Body of pancreas (tissue), 4 donors: ENCODE measurements around the gene FLRT1. TPM values are rescaled to one million over a fixed set of nuclear protein-coding genes. Genes with fewer than 3 reads are reported as not detected.

ENCODE experiments used
- ATAC-seq: fragments of 150-250 bp; one replicate; pipeline ENCODE4 v1.9.1; 2016
- DNase-seq, 4 donors: peaks; one replicate each; pipeline ENCODE4 v3.0.0-alpha.2; 2019
- H3K27ac ChIP-seq, 4 donors: fragments of 200-600 bp; sonication (generic); 1 replicate in 3 of 4; 2 replicates in 1 of 4; pipeline versions ENCODE4 v1.5.1 to v1.6.1; 2016 to 2019; ENCODE audit warnings: mild to moderate bottlenecking in 1 of 4, mixed read lengths in 1 of 4, moderate library complexity in 1 of 4
- H3K27me3 ChIP-seq, 2 donors: fragments of 200-600 bp; sonication (generic); one replicate each; pipeline ENCODE4 v1.6.0; 2016; ENCODE audit warnings: mild to moderate bottlenecking in 1 of 2
- H3K36me3 ChIP-seq, 2 donors: fragments of 200-600 bp; sonication (generic); replicated peaks in 1 of 2; 2 replicates each; pipeline ENCODE4 v1.5.1; 2016; ENCODE audit warnings: low read depth in 2 of 2; ENCODE audit not compliant: insufficient read depth in 1 of 2
- H3K4me1 ChIP-seq: fragments of 200-600 bp; sonication (generic); one replicate; pipeline ENCODE4 v1.6.0; 2016
- H3K4me3 ChIP-seq, 2 donors: fragments of 200-600 bp; sonication (generic); 1 replicate in 1 of 2; 2 replicates in 1 of 2; pipeline ENCODE4 v1.5.1; 2016 to 2019
- H3K9me3 ChIP-seq, 3 donors: fragments of 200-600 bp; sonication (generic); 1 replicate in 2 of 3; 2 replicates in 1 of 3; pipeline ENCODE4 v1.5.1; 2016
- CTCF ChIP-seq, 7 experiments: fragments of 450-650 bp in 4 of 7; fragments of 200-600 bp in 3 of 7; sonication (generic) in 3 of 7; IDR thresholded peaks; one replicate each; pipeline ENCODE4 v1.5.1; 2016 to 2019; ENCODE audit warnings: antibody characterized with exemption in 7 of 7
- POLR2A ChIP-seq, 3 donors: fragments of 450-650 bp; IDR thresholded peaks; one replicate each; pipeline ENCODE4 v1.6.1; 2016; ENCODE audit warnings: antibody characterized with exemption in 3 of 3, mild to moderate bottlenecking in 2 of 3
- WGBS, 2 donors: methylation state at CpG; one replicate each; pipeline ENCODE4 v1.1.5; 2017; 5-methylcytosine and 5-hydroxymethylcytosine counted together
- intact Hi-C: fragments of 100-400 bp; cut with DNase I; formaldehyde crosslinking; loops from one replicate; pipeline ENCODE4 v1.15.1; 2023
- total RNA-seq, 2 donors: library from RNA; depleted of rRNA; stranded (reverse); fragments of >200 nt; gene quantifications; one replicate each; pipeline ENCODE4 v1.1.0, GENCODE V29; 2016

Gene FLRT1
- total RNA-seq, 2 donors from 2014 or later: 0.26 TPM; not detected in 1

GRCh38 chr11:64013141-64013896, 22.4 kb upstream of the FLRT1 start:
- Histone ChIP-seq H3K36me3 (no peaks in the 10 kb centered on the region), H3K27me3 (no peaks in the 10 kb centered on the region), H3K27ac (no peak overlapping the region), H3K4me3 (no peak overlapping the region), H3K9me3 (no peaks in the 10 kb centered on the region), H3K4me1 (peaks cover 18% of the 10 kb centered on the region)
- DNase-seq: no peak
- TF ChIP-seq CTCF (IDR thresholded peaks at IDR 0.05) (no peak), POLR2A (IDR thresholded peaks at IDR 0.05) (no peak)
- WGBS, 2 donors: 93% methylated on average over 16 of the region's 16 CpGs
- intact Hi-C loops: no loop called here
- no peak for ATAC-seq

GRCh38 chr11:64014356-64014755, 21.4 kb upstream of the FLRT1 start:
- H3K4me3 ChIP-seq: no peak overlapping the region
- WGBS, 2 donors: 93 to 95% methylated on average over 8 to 11 of the region's 11 CpGs
- H3K9me3 ChIP-seq: no peaks in the 10 kb centered on the region
- DNase-seq: no peak
- ATAC-seq: no peak
- H3K4me1 ChIP-seq: peaks cover 24% of the 10 kb centered on the region
- no peak overlapping the region for H3K27ac ChIP-seq
- no peaks in the 10 kb centered on the region for H3K36me3 ChIP-seq
- no peak for TF ChIP-seq POLR2A (IDR thresholded peaks at IDR 0.05)
- TF ChIP-seq CTCF (IDR thresholded peaks at IDR 0.05): no peak
- no peaks in the 10 kb centered on the region for H3K27me3 ChIP-seq
- intact Hi-C loops: no loop called here

DNA sequence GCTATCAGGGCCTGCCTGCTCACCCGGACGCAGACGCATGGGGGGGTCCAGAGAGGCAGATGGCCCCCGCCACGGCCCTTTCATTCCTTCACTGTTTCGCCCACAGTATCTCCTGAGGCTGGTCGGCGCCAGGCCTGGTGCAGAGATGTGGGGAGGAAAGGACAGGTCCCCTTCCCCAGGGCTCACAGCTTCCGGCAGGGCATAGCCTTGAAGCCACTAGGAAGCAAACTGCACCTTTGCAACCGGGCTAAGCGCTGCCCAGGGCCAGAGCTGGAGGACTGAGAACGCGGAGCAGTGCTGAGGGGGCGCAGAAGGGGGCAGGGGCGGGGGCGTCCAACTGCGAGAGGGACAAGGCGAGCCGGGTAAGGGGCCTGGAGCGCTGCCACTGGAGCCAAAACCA, 20.2 kb upstream of the FLRT1 start:
- intact Hi-C loops: no loop called here
- no peak for TF ChIP-seq CTCF (IDR thresholded peaks at IDR 0.05)
- no peak for TF ChIP-seq POLR2A (IDR thresholded peaks at IDR 0.05)
- Histone ChIP-seq H3K36me3 (no peaks in the 10 kb centered on the region), H3K27me3 (no peaks in the 10 kb centered on the region), H3K4me3 (no peak overlapping the region), H3K27ac (no peak overlapping the region), H3K4me1 (peaks cover 29% of the 10 kb centered on the region), H3K9me3 (no peaks in the 10 kb centered on the region)
- DNase-seq (no peak), ATAC-seq (no peak)
- WGBS, 2 donors: 90 to 91% methylated on average over 14 to 20 of the region's 20 CpGs

DNA sequence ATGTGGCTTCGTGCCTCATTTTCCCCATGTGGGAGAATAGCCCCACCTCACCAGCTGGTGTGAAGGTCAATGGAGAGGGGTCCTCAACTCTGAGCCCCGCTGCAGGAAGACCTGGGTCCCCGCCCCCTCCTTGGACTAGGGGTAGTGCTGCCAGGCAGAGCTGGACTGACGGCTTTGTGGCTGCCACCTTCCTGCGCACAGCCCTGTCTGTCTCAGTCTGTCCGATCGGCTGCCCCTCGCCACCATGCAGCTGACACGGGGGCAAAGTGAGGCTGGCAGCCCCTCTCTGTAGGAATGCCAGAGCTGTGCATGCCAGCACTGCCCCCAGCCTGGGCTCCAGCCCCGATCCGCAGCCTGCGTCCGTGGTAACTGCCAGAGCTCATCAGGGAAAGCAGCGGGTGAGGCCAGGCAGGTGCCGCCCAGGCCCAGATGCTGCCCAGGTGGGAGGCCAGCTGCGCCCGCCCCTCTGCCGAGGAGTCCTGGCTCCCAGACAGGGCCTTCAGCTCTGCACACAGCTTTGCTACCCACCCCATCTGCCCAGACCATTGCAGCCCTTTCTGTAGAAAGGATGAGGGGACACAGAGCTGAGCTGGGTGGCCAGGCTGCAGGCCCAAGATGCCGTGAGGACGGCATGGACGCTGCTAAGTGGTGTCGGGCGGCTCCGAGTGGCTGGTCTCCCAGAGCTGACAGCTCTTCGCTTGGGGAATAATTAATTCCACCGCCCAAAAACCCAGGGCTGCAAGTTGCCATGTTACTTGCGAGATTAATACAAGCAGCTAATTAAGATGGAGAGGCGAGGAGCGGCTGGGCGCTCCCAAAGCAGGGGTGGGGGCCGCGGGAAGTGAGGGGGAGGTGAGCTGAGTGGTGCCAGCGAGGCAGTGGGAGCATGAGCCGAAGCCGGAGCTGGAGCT, 19.5 kb upstream of the FLRT1 start:
- peaks cover 29% of the 10 kb centered on the region for H3K4me1 ChIP-seq
- H3K27me3 ChIP-seq: no peaks in the 10 kb centered on the region
- H3K4me3 ChIP-seq: no peak overlapping the region
- WGBS, 2 donors: 89 to 92% methylated on average over 12 to 32 of the region's 35 CpGs
- H3K9me3 ChIP-seq: no peaks in the 10 kb centered on the region
- TF ChIP-seq CTCF (IDR thresholded peaks at IDR 0.05): no peak
- TF ChIP-seq POLR2A (IDR thresholded peaks at IDR 0.05): no peak
- intact Hi-C loops: no loop called here
- DNase-seq: no peak
- ATAC-seq: no peak
- H3K36me3 ChIP-seq: no peaks in the 10 kb centered on the region
- no peak overlapping the region for H3K27ac ChIP-seq
